Activated naive CD8-positive, alpha-beta T cell (primary cell): ENCODE results near the gene SLIT3.
"Not testable (repeated sequence)": the region's sequence is repeated elsewhere in the genome, so short reads cannot be mapped to it uniquely, and the experiment has no call there.

Experiments used
- H3K27ac Mint-ChIP-seq: one replicate; pipeline ENCODE4 v1.8.0; 2021; ENCODE audit warnings: mixed read lengths
- H3K27me3 Mint-ChIP-seq: one replicate; pipeline ENCODE4 v1.8.0; 2021; ENCODE audit warnings: mixed read lengths
- H3K36me3 Mint-ChIP-seq: one replicate; pipeline ENCODE4 v1.8.0; 2021; ENCODE audit warnings: mixed read lengths
- H3K4me1 Mint-ChIP-seq: one replicate; pipeline ENCODE4 v1.8.0; 2021; ENCODE audit warnings: low read depth, mixed read lengths
- H3K4me3 Mint-ChIP-seq: one replicate; pipeline ENCODE4 v1.8.0; 2021; ENCODE audit warnings: mild to moderate bottlenecking, mixed read lengths
- H3K9me3 Mint-ChIP-seq: one replicate; pipeline ENCODE4 v1.8.0; 2021; ENCODE audit warnings: low read depth, mixed read lengths

SLIT3 gene

GRCh38 chr5:169125571-169125970 is 175.4 kb downstream of the SLIT3 start:
- Mint-ChIP-seq H3K27me3 (peaks cover 1% of the 10 kb centered on the region), H3K27ac (no peak overlapping the region)

GRCh38 chr5:169122951-169123350 is 178.0 kb downstream of the SLIT3 start:
- Mint-ChIP-seq H3K27me3 (peaks cover 1% of the 10 kb centered on the region), H3K4me3 (no peak overlapping the region), H3K4me1 (no peaks in the 10 kb centered on the region), H3K27ac (no peak overlapping the region), H3K9me3 (no peaks in the 10 kb centered on the region), H3K36me3 (no peaks in the 10 kb centered on the region)

More at GRCh38 chr5:169125571-169125970, 175.4 kb downstream of the SLIT3 start:
- no peaks in the 10 kb centered on the region for H3K36me3 Mint-ChIP-seq
- no peak overlapping the region for H3K4me3 Mint-ChIP-seq
- H3K4me1 Mint-ChIP-seq, result no peaks in the 10 kb centered on the region
- no peaks in the 10 kb centered on the region for H3K9me3 Mint-ChIP-seq

- Mint-ChIP-seq H3K27ac (no peak overlapping the region), H3K27me3 (peaks cover 1% of the 10 kb centered on the region), H3K4me3 (no peak overlapping the region), H3K36me3 (no peaks in the 10 kb centered on the region), H3K9me3 (no peaks in the 10 kb centered on the region), H3K4me1 (no peaks in the 10 kb centered on the region)
Observed at GRCh38 chr5:169121630-169122420, 179.1 kb downstream of the SLIT3 start.

- no peak overlapping the region for H3K4me3 Mint-ChIP-seq
- no peaks in the 10 kb centered on the region for H3K9me3 Mint-ChIP-seq
- peaks cover 1% of the 10 kb centered on the region for H3K27me3 Mint-ChIP-seq
- H3K36me3 Mint-ChIP-seq, result no peaks in the 10 kb centered on the region
- H3K27ac Mint-ChIP-seq, result no peak overlapping the region
- H3K4me1 Mint-ChIP-seq, result no peaks in the 10 kb centered on the region
Observed at GRCh38 chr5:169119288-169120048, 181.5 kb downstream of the SLIT3 start.

GRCh38 chr5:169116961-169117461 is 183.9 kb downstream of the SLIT3 start:
- Mint-ChIP-seq H3K27me3 (peaks cover 1% of the 10 kb centered on the region), H3K4me3 (no peak overlapping the region), H3K4me1 (no peaks in the 10 kb centered on the region), H3K9me3 (no peaks in the 10 kb centered on the region), H3K27ac (no peak overlapping the region), H3K36me3 (no peaks in the 10 kb centered on the region)

- no peak overlapping the region for H3K27ac Mint-ChIP-seq
- no peaks in the 10 kb centered on the region for H3K9me3 Mint-ChIP-seq
- H3K4me1 Mint-ChIP-seq, result no peaks in the 10 kb centered on the region
- no peaks in the 10 kb centered on the region for H3K36me3 Mint-ChIP-seq
- H3K4me3 Mint-ChIP-seq, result no peak overlapping the region
- no peaks in the 10 kb centered on the region for H3K27me3 Mint-ChIP-seq
Observed at GRCh38 chr5:169115461-169116124, 185.3 kb downstream of the SLIT3 start.

GRCh38 chr5:169114466-169115065 is 186.4 kb downstream of the SLIT3 start:
- H3K36me3 Mint-ChIP-seq, result no peaks in the 10 kb centered on the region
- H3K4me3 Mint-ChIP-seq, result no peak overlapping the region
- H3K27me3 Mint-ChIP-seq, result no peaks in the 10 kb centered on the region
- H3K9me3 Mint-ChIP-seq, result no peaks in the 10 kb centered on the region
- no peak overlapping the region for H3K27ac Mint-ChIP-seq
- no peaks in the 10 kb centered on the region for H3K4me1 Mint-ChIP-seq

- no peaks in the 10 kb centered on the region for H3K36me3 Mint-ChIP-seq
- H3K9me3 Mint-ChIP-seq, result no peaks in the 10 kb centered on the region
- H3K4me1 Mint-ChIP-seq, result no peaks in the 10 kb centered on the region
- H3K27me3 Mint-ChIP-seq, result no peaks in the 10 kb centered on the region
- H3K4me3 Mint-ChIP-seq, result no peak overlapping the region
- no peak overlapping the region for H3K27ac Mint-ChIP-seq
Observed at GRCh38 chr5:169112016-169112415, 188.9 kb downstream of the SLIT3 start.

- Mint-ChIP-seq H3K4me1 (no peaks in the 10 kb centered on the region), H3K4me3 (no peak overlapping the region)
Observed at GRCh38 chr5:169106911-169107706, 193.8 kb downstream of the SLIT3 start.

GRCh38 chr5:169105582-169105981 is 195.4 kb downstream of the SLIT3 start:
- H3K36me3 Mint-ChIP-seq, H3K4me3 Mint-ChIP-seq, H3K27ac Mint-ChIP-seq, H3K27me3 Mint-ChIP-seq, H3K4me1 Mint-ChIP-seq, H3K9me3 Mint-ChIP-seq: not testable (repeated sequence)

More at GRCh38 chr5:169106911-169107706, 193.8 kb downstream of the SLIT3 start:
- H3K27ac Mint-ChIP-seq, result no peak overlapping the region
- H3K9me3 Mint-ChIP-seq, result no peaks in the 10 kb centered on the region
- no peaks in the 10 kb centered on the region for H3K27me3 Mint-ChIP-seq
- no peaks in the 10 kb centered on the region for H3K36me3 Mint-ChIP-seq

GRCh38 chr5:169104937-169105494 is 195.9 kb downstream of the SLIT3 start:
- H3K4me1 Mint-ChIP-seq, result no peaks in the 10 kb centered on the region
- no peaks in the 10 kb centered on the region for H3K9me3 Mint-ChIP-seq
- no peak overlapping the region for H3K4me3 Mint-ChIP-seq
- H3K36me3 Mint-ChIP-seq, result no peaks in the 10 kb centered on the region
- H3K27me3 Mint-ChIP-seq, result no peaks in the 10 kb centered on the region
- H3K27ac Mint-ChIP-seq, result no peak overlapping the region

- Mint-ChIP-seq H3K9me3 (no peaks in the 10 kb centered on the region), H3K4me1 (no peaks in the 10 kb centered on the region), H3K36me3 (no peaks in the 10 kb centered on the region), H3K27ac (no peak overlapping the region), H3K4me3 (no peak overlapping the region), H3K27me3 (no peaks in the 10 kb centered on the region)
Observed at GRCh38 chr5:169103586-169104181, 197.3 kb downstream of the SLIT3 start.

- no peaks in the 10 kb centered on the region for H3K9me3 Mint-ChIP-seq
- no peaks in the 10 kb centered on the region for H3K36me3 Mint-ChIP-seq
- no peak overlapping the region for H3K27ac Mint-ChIP-seq
- no peaks in the 10 kb centered on the region for H3K4me1 Mint-ChIP-seq
- H3K4me3 Mint-ChIP-seq, result no peak overlapping the region
- H3K27me3 Mint-ChIP-seq, result no peaks in the 10 kb centered on the region
Observed at GRCh38 chr5:169101966-169102365, 199.0 kb downstream of the SLIT3 start.

GRCh38 chr5:169100735-169101075 is 200.2 kb downstream of the SLIT3 start:
- Mint-ChIP-seq H3K4me3 (no peak overlapping the region), H3K36me3 (no peaks in the 10 kb centered on the region), H3K27me3 (no peaks in the 10 kb centered on the region), H3K9me3 (no peaks in the 10 kb centered on the region), H3K27ac (no peak overlapping the region), H3K4me1 (no peaks in the 10 kb centered on the region)
